HG03520 (cell line): Measurements from ENCODE around the gene AKR1C3.
"Not testable (repeated sequence)": the region's sequence is repeated elsewhere in the genome, so short reads cannot be mapped to it uniquely, and the experiment has no call there.

Experiments used
- ATAC-seq: cut with Tn5 transposase; IDR thresholded peaks from one replicate; pipeline ENCODE4 v1.9.1; 2021; ENCODE audit warnings: mild to moderate bottlenecking, moderate library complexity; ENCODE audit not compliant: unreplicated experiment

AKR1C3 gene

DNA sequence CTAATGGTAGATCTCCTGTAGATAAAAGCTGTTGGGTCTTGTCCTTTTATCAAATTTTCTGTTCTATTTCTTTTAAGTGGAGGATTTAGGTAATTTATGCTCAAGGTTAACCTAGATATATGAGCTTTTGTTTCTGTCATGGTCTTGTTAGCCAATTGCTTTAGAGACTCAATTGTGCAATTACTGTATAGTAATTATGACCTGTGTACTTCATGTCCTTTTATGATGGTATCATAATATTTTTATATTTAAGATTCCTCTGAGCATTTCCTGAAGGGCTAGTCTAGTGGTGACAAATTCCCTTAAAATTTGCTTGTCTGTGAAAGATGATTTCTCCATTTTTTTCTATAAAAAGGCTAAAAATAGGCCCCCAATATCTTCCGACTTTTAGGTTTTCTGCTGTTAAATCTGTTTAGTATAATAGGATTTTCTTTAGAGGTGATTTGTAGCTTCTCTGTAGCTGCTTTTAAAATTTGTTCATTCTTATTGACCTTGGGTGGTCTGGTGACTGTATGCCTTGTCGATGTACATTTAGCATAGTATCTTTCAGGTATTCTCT lies 5.4 kb upstream of the AKR1C3 start:
- ATAC-seq: no peak

DNA sequence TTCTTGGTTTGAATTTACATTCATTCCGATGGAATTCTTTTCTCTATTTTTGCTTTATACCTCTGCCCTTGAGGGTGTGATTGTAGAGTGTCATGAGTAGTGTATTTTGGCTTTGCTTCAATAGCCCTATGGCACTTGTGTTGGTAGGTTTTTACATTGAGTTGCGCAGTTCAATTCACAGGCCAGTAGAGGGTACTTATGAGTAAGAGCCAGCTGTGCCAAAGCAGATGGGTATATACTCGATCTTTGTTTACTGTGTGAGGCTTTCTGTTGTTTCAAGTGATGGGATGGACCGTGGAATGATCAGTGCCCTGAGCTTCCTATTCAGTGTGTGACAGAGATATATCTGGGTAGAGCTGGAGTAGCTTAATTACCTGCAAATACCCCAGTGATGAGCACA lies 4.3 kb upstream of the AKR1C3 start:
- peak; percentile 69 for ATAC-seq

DNA sequence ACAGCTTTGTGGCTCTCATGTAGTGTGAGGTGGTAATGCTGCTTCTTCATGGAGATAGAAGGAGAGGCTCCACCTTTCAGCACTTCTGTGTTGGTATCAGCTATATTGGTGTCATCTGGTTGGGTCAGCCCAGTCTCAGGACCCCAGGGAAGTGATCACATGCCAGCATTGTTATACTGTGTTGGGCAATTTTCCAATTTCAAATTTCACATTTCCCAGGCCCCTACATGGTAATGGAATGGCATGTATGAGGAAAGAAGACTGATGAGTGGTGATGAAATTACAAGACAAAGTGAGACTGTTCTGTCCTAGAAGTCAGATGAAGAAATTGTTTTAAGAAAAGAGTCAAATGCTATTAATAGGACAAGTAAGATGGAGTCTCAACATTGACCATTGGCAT lies 3.7 kb upstream of the AKR1C3 start:
- no peak for ATAC-seq

DNA sequence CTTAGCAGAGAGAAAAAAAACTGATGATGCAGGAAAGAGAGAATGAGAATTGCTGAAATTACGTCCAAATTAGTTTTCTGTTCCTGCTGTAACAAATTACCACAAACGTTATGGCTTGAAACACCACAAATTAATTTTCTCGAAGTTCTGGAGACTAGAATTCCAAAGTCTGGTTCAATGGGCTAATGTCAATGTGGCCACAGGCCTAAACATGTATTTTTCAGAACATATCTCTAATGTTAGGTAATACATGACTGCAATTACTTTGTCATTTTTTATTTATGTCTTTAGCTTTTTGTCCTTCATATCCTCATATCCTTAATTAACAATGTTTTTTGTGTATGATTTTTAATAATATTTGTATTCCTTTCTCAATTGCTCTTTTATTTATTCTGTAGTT lies 3.0 kb upstream of the AKR1C3 start:
- no peak for ATAC-seq

- ATAC-seq: no peak
Measured at GRCh38 chr10:5092375-5092774, 1.8 kb upstream of the AKR1C3 start.

- no peak for ATAC-seq
Measured at GRCh38 chr10:5092848-5093790, 1.1 kb upstream of the AKR1C3 start.

DNA sequence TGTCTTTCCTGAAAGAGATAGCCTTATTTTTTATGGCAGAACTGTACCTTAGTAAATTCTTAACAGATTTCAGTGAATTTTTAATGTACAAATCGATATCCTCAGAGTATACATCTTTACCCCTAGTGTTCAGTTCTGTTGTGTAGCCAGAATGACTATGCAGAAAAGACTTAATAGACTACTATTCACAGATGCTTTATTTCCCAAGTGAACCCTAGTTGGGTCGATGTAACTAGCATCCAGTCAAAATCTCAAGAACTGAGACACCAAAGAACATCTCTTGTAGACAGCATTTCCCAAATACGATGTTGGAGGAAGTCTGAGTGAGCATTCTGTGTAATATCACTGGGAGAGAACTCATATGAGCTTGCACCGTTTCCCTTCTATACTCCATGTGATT lies 1.5 kb downstream of the AKR1C3 start:
- no peak for ATAC-seq

DNA sequence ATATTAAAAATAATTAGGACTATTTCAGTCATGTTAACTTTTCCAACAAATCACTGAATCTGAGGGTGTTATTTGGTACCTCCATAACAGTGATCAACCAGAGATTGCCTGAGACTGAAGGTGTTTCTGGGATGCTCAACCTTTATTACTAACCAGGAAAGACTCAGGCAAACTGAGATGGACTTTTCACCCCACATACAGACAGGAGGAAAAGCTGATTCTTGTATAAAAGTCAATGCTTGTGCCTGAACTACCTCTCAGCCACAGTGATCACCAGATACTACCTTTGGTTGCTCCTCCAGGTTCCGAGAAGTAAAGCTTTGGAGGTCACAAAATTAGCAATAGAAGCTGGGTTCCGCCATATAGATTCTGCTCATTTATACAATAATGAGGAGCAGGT lies 1.9 kb downstream of the AKR1C3 start:
- ATAC-seq: no peak

- ATAC-seq: not testable (repeated sequence)
Measured at GRCh38 chr10:5102479-5102878, 8.3 kb downstream of the AKR1C3 start.

GRCh38 chr10:5103481-5103880 lies 9.3 kb downstream of the AKR1C3 start:
- ATAC-seq: no peak

DNA sequence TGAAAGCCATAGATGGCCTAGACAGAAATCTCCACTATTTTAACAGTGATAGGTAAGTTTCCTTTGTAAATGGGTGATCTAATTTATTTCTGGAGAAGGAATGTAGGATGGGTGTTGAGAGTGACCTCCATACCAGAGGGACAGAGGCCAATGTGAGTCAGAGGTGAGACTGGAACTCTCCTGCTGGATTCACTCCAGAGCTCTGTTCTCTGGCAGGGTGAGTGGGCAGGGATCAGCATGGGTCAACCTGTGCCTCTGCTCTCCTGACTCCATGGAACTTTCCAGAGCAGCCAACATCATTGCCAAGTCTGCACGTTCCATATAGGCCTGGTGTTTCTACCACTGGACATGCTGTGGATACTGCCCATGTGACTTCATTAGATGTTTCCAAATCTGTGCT lies 11.4 kb downstream of the AKR1C3 start:
- ATAC-seq: no peak

DNA sequence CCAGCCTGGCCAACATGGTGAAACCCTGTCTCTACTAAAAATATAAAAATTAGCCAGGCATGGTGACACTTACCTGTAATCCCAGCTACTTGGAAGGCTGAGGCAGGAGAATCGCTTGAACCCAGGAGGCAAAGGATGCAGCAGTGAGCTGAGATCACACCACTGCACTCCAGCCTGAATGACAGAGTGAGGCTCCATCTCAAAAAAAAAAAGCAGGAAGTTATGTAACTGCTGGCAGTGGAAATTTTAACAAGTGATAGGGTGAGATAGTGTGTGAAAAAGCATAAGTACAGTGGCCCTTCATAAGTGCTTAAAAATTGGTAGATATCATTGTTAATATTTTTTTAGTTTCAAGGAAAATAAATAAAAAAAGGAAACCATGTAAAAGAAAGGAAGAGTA lies 12.3 kb downstream of the AKR1C3 start:
- no peak for ATAC-seq

DNA sequence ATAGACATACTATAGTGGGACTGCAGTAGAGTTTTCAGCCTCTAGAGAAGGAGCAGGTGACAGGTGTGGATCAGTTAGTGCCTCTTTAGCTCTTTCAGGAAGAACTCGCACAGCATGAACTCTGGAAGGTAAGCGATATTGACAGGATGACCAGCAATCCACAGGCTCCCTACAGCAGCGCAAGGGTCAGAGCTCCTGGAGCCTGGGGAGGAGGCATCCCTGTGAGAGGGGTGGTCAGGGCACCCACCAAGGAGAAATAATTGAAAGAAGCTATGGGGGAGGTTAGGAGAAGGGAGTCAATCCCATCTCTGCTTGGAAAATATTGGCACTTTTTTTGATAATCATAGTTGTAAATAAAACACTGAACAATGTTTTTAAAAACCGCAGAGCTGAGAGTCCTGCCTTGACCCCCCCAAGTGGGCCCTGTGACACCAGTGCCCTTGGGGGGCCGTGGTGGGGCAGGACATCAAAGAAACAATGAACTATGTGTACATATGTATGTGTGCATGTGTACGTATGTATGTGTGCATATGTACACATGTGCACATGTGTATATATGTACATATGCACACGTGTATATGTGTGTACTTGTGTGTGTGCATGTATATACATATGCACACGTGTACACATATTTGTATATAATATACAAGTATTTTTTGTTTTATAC lies 13.8 kb downstream of the AKR1C3 start:
- no peak for ATAC-seq

- no peak for ATAC-seq
Measured at GRCh38 chr10:5108658-5109416, 14.6 kb downstream of the AKR1C3 start.

DNA sequence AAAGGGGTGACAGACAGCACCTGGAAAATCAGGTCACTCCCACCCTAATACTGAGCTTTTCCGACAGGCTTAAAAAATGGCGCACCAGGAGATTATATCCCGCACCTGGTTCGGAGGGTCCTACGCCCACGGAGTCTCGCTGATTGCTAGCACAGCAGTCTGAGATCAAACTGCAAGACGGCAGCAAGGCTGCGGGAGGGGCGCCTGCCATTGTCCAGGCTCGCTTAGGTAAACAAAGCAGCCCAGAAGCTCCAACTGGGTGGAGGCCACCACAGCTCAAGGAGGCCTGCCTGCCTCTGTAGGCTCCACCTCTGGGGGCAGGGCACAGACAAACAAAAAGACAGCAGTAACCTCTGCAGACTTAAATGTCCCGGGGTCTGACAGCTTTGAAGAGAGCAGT lies 15.6 kb downstream of the AKR1C3 start:
- not testable (repeated sequence) for ATAC-seq

DNA sequence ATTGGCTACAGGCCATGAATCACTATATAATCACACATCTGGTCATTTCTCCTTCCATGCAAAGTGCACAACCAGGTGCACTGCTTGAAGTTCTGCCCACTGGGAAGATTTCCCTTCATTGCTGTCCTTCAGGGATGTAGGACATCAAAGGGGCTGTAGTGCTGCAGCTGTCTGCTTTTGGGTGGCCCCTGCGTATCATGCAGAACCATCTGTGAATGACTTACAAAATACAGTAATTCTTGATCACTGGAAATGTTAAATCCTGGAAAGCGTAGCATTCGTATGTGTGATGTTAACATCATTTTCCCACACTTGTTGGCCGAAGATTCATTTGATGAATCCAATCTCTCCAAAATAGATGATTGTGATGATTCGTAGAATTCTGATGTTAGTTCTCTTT lies 22.4 kb downstream of the AKR1C3 start:
- ATAC-seq: no peak

GRCh38 chr10:5117026-5117425 lies 22.8 kb downstream of the AKR1C3 start:
- ATAC-seq: no peak

- not testable (repeated sequence) for ATAC-seq
Measured at GRCh38 chr10:5119997-5120396, 25.8 kb downstream of the AKR1C3 start.

DNA sequence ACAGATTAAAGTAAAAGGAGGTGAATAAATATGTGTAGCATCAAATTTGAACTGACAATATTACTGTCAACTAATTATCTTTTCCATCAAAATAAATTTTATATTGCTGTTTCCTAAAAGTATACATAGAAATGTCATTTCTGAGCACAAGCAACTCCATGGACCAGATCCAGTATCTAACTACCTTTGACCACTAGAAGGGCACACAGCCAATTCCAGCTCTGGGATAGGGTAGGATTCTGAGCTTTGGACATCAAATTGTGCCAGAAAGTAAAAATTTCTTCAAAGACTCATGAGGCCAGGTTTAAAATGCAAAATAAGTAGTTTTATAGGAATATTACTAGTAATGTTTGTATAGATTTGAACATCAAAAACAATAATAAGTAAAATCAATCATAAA lies 29.7 kb downstream of the AKR1C3 start:
- ATAC-seq: no peak

GRCh38 chr10:5125315-5126044 lies 31.3 kb downstream of the AKR1C3 start:
- ATAC-seq: no peak

DNA sequence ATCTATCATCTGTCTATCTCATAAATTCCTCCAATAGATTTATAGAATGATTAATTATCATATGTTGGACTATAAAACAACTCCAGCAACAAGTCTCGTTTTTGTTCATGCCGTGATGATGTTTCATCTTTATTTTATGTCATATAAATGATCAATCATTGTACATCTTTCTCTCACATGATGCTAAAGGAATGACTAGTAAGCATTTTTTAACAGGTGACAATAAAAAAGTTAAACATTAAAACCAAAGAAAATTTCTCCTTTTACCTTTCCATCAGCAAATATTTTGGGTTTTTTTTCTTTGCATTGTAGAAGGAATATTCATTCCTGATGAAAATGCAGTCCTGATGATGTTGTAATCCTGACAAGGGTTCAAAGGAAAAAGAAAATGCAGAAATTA lies 41.4 kb downstream of the AKR1C3 start:
- ATAC-seq: no peak
